NCI-H1105 (cell line): Measurements from ENCODE around the gene PNPLA8.
A peak's percentile ranks its signal among the peaks of the same experiment; 100 is the strongest.
"Not testable (repeated sequence)": the region's sequence is repeated elsewhere in the genome, so short reads cannot be mapped to it uniquely, and the experiment has no call there.

Source experiments
- DNase-seq: peaks from one replicate; lab custom pipeline; 2025; lab: John Stamatoyannopoulos, UW

PNPLA8 gene

GRCh38 chr7:108525985-108526767 lies at the start of gene PNPLA8:
Gene PNPLA8 (minus strand): TSS chr7:108526135. CDS start chr7:108515491, 10,644 bp downstream.
- DNase-seq = peak; percentile 99

- no peak for DNase-seq
These were observed 49.2 kb upstream of the PNPLA8 start for GRCh38 chr7:108575156-108575555.

GRCh38 chr7:108572480-108572879 lies 46.5 kb upstream of the PNPLA8 start:
- DNase-seq = no peak

- DNase-seq = peak; percentile 32
These were observed 44.3 kb upstream of the PNPLA8 start for GRCh38 chr7:108570146-108570755.

- peak; percentile 100 for DNase-seq
These were observed 43.6 kb upstream of the PNPLA8 start, which contains the start of the genes DNAJB9 and THAP5 for GRCh38 chr7:108569381-108570145. Gene DNAJB9 (plus strand): TSS chr7:108569874. CDS start chr7:108571727, 1,853 bp downstream. Gene THAP5 (minus strand): TSS chr7:108569706. CDS start chr7:108569569, 137 bp downstream.

- DNase-seq = no peak
These were observed 43.0 kb upstream of the PNPLA8 start for GRCh38 chr7:108568801-108569380.

GRCh38 chr7:108565987-108566386 lies 40.1 kb upstream of the PNPLA8 start:
- no peak for DNase-seq

- no peak for DNase-seq
These were observed 35.2 kb upstream of the PNPLA8 start for GRCh38 chr7:108561047-108561619.

GRCh38 chr7:108559253-108559652 lies 33.3 kb upstream of the PNPLA8 start:
- no peak for DNase-seq

GRCh38 chr7:108557617-108558016 lies 31.7 kb upstream of the PNPLA8 start:
- DNase-seq = no peak

- DNase-seq = no peak
These were observed 31.3 kb upstream of the PNPLA8 start for GRCh38 chr7:108557191-108557590.

GRCh38 chr7:108556665-108557064 lies 30.7 kb upstream of the PNPLA8 start:
- DNase-seq = not testable (repeated sequence)

- not testable (repeated sequence) for DNase-seq
These were observed 22.4 kb upstream of the PNPLA8 start for GRCh38 chr7:108548141-108548896.

- DNase-seq = no peak
These were observed 15.5 kb upstream of the PNPLA8 start for GRCh38 chr7:108541478-108541877.

- not testable (repeated sequence) for DNase-seq
These were observed 12.8 kb upstream of the PNPLA8 start for GRCh38 chr7:108538685-108539084.

- DNase-seq = not testable (repeated sequence)
These were observed 12.3 kb upstream of the PNPLA8 start for GRCh38 chr7:108538236-108538635.

- no peak for DNase-seq
These were observed 11.3 kb upstream of the PNPLA8 start for GRCh38 chr7:108537229-108537628.

GRCh38 chr7:108535744-108536143 lies 9.8 kb upstream of the PNPLA8 start:
- DNase-seq = no peak

GRCh38 chr7:108535257-108535656 lies 9.3 kb upstream of the PNPLA8 start:
- no peak for DNase-seq

- DNase-seq = no peak
These were observed 7.8 kb upstream of the PNPLA8 start for GRCh38 chr7:108533712-108534111.

GRCh38 chr7:108529341-108529740 lies 3.4 kb upstream of the PNPLA8 start:
- no peak for DNase-seq
